KG1 (cell line): Measurements from ENCODE around the gene IGDCC3.
"Not testable (repeated sequence)": the region's sequence is repeated elsewhere in the genome, so short reads cannot be mapped to it uniquely, and the experiment has no call there.

Experiments
- DNase-seq: peaks from one replicate; lab custom pipeline; 2025; lab: John Stamatoyannopoulos, UW

IGDCC3 gene

DNA sequence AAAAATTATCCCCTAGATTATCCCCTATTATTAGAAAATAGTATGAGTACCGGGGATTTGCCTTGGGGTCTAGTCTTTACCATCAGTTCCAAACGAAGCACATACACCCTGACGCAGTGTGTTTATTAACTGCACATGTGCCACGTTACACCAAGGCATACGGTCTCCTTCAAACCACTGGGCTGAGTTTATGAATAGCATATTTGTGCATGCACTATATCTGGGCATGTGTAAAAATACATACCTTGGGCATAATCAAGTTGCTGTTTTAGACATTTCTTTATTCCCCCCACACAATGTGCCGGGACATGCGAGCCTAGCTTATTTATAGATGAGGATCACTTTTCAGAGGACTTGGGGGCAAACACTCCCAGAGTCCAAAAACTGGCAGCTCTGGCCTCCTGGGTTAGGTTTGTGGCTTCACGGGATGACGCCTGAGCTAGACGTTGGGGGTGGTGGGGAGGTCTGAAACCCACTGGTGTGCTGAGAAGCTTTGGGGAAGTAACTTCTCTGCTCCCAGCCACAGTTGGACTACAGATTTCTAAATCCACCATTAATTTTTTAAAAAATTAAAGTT lies 28.7 kb upstream of the IGDCC3 start:
- DNase-seq: no peak

DNA sequence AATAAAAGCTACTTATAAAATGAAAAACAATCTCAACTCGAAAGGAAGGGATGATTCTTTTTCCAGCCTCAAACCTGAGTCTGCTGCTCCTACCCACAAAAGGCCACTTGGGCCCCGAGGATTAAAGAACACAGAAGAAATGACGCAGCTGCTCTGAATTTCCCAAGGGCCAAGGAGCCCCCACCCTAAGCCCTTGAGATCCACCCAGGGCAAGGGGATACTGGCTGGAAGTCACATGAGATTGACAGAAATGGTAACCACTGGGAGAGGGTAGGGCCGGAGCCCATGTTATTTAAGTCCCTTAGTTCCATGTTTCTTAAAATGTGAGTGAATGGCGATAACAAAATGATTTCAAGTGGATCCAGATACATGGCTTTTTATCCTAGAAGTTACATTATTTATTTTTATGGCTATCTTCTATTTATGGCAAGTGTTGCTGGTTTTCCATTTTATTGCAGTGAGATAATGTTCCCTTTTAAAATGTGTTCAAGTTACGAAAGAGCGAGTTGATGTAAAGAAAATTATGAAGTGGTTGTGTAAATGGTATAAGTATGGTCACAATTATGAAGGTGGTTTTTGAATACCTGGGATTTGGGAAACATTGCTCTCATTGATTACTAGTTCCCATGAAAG lies 28.1 kb upstream of the IGDCC3 start:
- DNase-seq: no peak

DNA sequence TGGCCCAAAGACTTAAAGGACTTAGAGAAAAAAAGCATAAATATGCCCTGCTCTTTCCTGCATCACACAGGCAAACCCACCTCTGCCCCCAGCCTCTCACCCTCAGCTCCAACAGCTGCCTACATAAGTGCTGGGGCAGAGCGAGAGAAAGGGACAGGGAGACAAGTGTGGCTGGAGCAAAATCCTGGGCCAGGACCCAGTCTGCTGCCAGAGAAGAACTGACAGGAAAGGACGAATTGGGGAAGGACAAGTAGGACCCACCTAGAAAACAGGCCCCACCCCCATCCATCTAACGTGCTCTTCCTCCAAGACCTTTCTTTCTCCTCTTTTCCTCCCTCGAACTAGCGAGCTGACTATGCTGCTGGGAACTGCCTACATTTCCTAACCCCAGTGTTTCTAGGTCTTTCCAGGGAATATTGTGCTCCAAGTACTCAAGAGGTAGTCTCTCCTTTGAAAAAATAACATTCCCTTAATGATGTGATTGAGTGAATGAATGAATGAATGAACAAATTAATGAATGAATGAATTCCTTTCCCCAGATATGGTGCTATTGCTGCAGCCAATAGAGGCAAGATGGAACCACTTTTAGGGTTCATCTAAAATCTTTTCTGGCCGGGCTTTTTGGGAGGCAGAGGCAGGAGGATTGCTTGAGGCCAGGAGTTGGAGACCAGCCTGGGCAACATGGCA lies 26.5 kb upstream of the IGDCC3 start:
- DNase-seq: no peak

DNA sequence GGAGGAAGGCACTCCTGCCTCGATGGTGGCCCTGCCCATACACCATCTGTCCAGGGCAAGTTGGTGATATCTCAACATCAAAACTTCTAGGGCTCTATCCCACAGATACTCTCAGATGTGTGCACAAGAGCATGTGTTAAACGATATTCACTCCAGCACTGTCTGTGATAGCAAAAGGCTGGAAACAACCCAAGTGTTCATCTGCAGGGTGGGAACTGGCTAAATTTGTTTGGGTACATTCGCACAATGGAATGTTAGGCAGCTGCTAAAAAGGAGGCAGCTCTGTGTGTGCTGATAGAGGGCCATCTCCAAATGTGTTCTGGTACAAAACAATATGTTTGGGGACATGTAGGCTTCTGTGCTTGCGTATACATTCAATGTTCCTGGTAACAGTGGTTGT lies 25.2 kb upstream of the IGDCC3 start:
- DNase-seq: no peak

DNA sequence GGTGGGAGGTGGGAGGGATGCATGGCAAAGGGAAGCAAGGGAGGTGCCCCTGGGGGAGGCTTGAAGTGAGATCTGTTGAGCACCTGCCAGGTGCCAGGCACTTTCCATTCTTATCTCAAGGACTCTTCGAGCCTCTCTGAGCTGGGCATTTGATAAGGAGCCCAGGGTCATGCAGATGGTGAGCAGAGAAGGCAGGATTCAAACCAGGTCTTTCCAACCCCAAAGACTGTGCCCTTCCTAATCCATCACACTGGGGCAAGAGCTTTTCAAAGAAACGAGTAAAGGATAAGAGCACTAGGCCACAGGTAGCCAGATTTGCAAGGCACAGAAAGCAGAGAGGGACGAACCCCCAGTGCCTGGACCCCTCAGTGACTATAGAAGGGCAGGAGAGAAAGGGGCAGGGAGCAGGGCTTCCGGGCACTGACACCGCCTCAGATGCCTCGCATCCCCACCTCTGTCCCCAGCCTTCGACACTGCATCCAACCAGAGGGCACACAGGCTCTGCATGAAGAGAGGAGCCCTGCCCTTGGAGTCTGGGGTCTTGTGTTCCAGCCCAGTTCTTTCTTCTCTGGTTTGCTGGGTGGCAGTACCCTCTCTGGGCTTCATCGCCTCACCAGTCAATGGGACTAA lies 23.9 kb upstream of the IGDCC3 start:
- no peak for DNase-seq

DNA sequence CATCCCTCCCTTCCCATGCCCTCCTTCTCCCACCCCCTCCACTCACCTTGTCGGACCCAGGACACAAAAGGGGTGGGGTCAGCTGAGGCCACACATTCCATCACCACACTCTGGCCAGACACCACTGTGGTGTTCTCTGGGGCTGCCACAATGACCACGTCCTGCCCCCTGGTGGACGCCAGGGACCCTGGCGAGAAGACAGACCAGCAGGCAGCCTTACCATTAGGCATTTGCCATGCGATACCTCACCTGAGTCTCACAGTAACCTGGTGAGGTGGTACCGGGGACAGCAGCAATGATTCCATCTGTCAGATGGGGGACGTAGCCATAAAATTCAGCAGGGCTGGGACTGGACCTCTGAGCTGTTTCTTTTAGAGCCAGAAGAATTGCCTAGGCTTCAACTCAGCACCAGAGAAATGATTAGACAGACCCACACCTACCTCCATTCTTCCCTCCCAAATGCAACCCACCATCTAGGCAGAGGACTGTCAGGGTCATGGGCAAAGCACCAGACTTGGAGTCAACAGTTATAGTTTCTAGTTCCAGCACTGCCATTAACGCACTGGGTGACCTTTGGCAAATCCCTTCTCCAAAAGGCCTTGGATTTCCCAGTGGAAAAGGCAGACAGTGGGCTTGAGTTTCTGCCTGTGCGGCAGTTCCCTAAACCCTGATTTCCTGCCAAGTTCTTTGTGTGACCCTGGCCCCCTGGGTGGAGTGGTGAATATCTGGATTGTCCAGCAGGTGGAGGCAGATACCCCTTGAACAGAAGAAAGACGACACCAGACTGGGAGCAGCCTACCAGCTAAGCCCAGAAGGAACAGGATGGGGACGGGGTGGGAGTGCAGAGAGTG lies 23.2 kb upstream of the IGDCC3 start:
- no peak for DNase-seq

DNA sequence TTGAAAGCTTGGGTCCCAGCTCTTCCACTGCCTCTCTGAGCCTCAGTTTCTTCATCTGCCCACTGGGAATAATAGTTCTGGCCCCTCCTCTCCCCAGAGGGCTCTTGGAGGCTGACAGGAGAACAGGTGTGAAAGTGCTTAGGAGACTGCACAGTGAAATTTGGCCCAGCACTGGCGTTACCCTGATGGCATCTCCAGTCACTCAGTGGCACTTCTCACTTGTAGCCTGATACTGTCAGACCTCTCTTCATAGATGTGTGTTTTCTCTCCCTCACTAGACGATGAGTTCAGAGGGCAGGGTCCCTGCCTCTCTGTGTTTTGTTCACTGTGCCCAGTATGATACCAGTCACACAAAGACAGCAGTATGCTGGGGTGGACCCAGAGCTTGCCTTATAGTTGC lies 22.2 kb upstream of the IGDCC3 start:
- DNase-seq: no peak

DNA sequence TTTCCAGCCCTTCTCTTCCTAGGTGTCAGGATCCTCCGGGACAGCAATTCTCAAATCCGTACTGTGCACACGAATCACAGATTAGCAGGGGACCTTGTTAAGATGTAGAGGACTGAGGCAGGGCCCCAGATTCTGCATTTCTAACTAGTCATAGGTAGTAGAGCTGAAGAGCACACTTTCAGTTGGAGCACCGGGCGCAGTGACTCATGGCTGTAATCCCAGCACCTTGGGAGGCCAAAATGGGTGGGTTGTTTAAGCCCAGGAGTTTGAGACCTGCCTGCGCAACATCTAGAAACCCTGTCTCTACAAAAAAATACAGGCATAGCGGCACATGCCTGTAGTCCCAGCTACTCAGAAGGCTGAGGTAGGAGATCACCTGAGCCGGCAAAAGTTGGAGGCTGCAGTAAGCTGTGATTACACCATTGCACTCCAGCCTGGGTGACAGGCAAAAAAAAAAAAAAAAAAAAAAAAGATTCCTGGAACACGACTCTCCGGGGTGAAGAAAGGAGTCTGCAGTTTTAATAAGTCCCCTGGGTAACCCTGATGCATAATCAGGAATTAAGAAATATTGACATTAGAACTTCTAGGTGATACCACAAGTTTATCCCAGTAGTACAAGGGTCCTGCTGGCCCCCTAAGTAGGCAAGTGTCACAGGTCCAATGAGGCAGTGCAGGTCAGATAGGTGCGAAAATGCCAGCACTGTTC lies 21.4 kb upstream of the IGDCC3 start:
- no peak for DNase-seq

DNA sequence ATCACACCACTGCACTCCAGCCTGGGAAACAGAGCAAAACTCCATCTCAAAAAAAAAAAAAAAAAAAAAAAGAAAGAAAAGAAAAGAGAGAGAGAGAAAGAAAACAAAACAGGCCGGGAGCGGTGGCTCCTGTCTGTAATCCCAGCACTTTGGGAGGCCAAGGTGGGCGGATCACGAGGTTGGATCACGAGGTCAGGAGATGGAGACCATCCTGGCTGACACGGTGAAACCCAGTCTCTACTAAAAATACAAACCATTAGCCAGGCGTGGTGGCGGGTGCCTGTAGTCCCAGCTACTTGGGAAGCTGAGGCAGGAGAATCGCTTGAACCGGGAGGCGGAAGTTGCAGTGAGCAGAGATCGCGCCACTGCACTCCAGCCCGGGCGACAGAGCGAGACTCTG lies 20.7 kb upstream of the IGDCC3 start:
- DNase-seq: not testable (repeated sequence)

DNA sequence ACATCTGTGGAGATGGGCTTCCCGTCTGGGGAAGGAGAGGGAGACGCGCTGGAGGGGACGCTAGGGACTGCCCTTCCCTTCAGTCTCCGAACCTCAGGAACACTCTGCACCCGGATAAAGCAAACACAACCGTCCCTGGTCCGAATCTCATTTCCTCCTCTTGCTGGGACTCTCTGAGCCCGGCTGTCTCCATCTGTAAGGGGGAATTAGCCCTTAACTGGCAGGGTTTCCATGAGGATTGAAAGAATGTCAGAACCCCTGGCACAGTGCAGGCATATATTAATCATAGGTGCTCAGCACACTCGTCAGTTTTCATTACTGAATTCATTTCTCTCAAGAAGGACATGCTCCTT lies 19.1 kb upstream of the IGDCC3 start:
- DNase-seq: no peak

DNA sequence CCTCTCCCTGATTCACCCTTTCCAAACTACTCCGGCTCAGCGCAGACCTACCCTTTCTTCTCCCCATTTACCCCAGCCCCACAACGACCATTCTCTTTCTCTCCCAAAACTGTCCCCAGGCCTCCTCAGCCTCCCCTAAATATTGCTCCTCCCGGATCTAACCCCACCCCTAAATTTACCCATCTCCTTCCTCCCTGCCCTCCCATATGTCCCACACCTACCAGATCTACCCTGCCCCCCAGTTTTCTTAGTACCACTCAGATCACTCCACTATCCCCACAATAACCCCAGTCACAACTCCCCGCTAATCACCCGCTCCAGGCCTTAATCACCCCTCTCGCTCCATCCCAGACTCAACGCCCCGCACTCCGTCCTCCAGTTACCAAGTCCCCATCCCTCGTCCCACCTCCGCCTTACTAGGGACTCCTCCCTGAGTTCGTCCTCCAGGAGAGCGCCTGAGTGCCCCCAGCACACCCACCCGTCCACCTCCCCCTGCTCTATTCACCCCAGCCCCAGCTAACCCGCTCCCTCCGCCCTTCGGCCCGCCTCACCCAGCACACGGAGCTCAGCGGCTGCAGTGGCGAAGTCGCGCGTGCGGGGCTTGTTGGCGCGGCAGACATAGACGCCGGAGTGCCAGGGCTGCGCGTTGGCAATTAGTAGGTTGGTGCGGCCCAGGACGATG lies 18.6 kb upstream of the IGDCC3 start:
- DNase-seq: no peak

DNA sequence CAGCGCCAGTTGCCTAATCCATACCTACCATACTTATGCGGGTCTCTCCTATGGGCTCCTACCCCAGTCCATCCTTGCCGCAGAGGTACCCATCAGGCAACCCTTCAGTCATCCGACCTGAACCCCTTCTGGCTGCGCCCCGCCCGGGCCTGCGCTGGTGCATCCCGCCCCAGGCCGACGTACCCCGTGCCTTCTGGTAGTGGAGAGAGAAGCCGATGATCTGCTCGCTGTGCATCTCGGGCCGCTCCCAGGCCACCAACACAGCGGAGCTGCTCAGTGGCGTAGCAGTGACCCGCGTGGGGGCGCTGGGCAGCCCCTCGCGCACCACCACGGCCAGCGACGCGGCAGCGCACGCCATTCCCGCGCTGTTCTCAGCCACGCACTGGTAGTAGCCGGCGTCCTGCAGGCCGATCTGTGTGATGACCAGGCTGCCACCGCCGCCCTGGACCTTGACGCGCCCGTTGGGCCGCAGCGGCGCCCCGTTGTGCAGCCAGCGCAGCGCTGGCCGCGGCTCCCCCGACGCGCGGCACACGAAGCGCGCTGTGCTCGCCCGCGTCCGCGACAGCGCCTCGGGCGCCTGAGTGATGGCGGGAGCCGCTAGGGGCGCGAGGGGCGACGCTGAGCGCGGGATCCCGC lies 17.9 kb upstream of the IGDCC3 start:
- no peak for DNase-seq

DNA sequence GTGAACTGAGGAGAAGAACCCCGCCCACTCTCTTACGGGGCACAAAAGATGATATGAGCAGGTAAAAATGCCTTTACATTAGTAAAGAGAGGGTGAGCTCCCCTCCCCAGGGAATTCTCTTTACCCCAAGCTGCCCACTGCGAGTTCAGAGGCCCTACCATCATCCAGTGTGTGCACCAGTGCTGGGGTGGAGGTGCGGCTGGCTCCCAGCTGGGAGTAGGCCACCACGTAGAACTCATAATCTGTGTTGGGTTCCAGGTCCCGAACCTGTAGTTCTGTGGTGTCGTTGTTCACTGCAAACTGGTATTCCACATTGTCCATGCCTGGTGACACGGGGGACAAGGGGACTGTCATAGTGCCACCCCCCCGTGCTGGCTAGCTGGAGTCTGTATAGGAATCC lies 17.1 kb upstream of the IGDCC3 start:
- DNase-seq: no peak

DNA sequence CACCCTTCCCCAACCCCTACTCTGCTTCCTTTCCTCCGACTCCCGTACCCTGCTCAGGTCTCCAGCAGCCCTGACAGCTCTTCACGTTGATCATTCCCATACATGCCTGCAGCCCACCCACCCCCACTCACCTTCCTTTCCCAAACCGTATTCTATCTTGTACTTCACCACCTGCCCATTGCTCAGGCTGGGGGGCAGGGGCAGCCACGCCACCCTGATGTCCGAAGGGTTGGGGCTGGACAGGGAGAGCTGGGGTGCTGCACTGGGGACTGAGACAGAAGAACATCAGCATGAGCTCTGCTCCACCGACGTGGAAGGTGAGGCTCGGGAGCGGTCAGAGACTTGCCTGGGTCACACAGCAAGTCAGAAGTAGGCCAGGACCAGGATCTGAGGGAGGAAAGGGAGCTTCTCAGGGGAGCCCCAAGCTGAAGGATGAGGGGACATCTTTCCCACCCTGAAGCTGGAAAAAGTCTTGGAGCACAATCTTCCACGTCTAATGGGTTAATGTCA lies 16.5 kb upstream of the IGDCC3 start:
- no peak for DNase-seq

DNA sequence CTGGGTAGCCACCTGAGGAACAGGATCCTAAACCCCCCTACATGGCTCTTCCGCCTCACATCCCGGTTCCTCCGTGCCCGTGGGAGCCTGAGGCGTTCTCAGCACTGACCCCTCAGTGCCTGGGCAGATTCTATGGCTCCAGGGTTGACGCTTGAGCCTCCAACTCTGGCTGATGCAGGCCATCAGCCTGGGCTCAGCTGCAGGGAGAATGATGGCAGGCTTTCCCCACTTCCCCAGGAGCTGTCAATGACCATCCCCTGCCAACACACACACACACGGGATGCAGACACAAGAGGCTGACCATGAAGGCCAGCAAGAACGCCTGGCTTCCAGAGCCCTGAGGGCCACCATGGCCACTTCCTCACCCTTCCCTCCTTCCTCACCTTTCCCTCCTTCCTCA lies 15.8 kb upstream of the IGDCC3 start:
- no peak for DNase-seq

DNA sequence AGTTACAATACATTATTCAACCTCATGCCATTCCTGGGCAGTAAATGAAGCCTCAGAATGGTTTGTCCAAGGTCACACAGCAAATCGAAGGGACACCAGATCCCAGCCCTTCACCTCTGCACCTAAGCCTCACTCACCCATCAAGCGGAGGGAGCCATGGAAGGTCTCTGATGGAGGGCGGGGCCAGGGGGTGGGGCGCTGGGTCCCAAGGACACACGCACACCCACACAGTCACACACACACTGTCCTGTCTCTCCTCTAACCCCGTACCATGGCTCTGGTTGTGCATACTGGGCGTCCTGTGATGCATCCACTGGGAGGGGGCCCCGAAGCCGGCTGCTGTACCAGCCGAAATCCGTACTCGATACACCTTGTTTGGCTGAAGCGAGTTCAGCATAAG lies 15.3 kb upstream of the IGDCC3 start:
- DNase-seq: no peak

DNA sequence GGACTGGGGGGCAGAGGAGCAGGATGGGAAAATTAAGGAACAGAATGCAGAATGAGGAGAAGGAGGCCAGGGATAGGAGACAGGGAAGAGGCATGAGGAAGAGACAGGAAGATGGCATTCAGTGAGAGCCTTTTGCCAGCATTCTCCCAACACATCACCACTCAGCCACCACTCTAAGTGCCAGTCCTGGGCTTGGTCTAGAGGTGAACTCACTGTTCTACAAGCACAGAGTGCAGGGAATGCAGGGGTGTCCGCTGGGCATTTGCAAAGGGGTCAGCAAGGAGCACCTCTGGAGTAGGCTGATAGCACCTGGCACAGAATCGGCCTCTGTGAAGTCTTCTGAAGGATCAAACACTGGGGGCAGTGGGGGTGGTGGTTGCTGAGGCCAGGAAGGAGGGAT lies 14.6 kb upstream of the IGDCC3 start:
- DNase-seq: no peak

DNA sequence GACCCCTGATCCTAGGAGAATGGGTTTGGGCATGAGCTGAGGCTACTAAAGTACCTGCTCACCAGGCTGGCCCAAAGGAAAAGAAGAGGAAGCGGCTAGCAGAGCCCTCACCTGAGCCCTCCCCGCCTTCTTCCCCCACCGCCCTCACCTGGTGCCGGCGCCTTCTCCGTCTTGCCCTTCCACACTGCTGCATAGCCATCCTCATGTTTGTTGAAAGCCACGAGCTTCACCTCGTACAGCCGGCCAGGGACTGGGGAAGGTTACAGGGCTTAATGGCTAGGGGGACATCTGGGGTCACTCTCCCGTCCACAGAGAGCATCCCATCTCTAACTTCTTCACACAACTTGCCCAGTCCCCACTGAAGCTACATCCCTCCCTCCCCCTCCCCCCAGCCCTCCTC lies 13.9 kb upstream of the IGDCC3 start:
- DNase-seq: no peak

DNA sequence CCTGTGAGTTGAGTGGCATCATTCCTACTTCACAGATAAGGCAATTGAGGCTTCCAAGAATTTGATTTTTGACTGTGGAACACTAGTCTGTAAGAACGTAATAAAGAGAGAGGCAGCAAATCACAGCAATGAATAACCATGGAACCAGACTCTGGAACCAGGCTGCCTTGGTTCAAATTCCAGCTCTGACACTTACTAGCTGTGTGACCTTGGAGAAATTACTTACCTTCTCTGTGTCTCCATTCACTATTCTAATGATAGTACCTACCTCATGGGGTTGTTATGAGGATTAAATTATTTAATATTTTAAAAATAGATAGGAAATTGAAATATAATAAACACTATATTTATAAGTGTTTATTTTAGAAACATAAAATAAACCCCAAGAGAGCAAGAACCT lies 12.6 kb upstream of the IGDCC3 start:
- no peak for DNase-seq

DNA sequence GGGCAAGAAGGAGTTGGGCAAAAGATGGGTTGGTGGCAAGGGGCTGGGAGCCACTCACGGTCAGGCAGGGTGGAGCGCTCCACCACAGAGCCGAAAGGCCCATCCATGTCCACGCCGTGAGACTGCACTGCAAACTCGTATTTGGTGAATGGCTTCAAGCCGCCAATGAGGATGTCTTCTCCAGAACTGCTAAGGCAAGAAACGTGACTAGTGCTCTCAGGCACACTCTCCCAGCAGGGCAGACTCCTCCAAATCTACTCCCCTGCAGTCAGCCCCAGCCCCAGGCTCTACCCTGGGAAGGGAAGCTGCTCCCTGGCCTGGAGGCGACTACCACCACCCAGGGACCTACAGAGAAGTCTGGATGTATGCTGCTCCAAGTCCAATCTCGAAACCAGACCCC lies 11.4 kb upstream of the IGDCC3 start:
- DNase-seq: no peak
